ENCODE measurements around the gene EME1.
"Not testable (repeated sequence)": the region's sequence is repeated elsewhere in the genome, so short reads cannot be mapped to it uniquely, and the experiment has no call there.

The EME1 gene

GRCh38 chr17:50396261-50397110 lies 23.5 kb downstream of the EME1 start:
- no peak for DNase-seq

- peak; percentile 46 for DNase-seq
These were observed 24.3 kb downstream of the EME1 start, which contains the start of gene LRRC59 for GRCh38 chr17:50397111-50397918. LRRC59 (minus strand) TSS chr17:50397523; CDS start chr17:50397317, 206 bp downstream.

GRCh38 chr17:50397919-50398285 lies 24.9 kb downstream of the EME1 start:
- no peak for DNase-seq

GRCh38 chr17:50398672-50399071 lies 25.6 kb downstream of the EME1 start:
- not testable (repeated sequence) for DNase-seq

GRCh38 chr17:50399591-50399990 lies 26.6 kb downstream of the EME1 start:
- DNase-seq, result not testable (repeated sequence)

- not testable (repeated sequence) for DNase-seq
These were observed 32.3 kb downstream of the EME1 start for GRCh38 chr17:50405351-50405750.

GRCh38 chr17:50406578-50406977 lies 33.5 kb downstream of the EME1 start:
- no peak for DNase-seq

- DNase-seq, result no peak
These were observed 34.9 kb downstream of the EME1 start for GRCh38 chr17:50407921-50408320.

GRCh38 chr17:50412188-50412732 lies 39.2 kb downstream of the EME1 start:
- no peak for DNase-seq

GRCh38 chr17:50414808-50415207 lies 41.8 kb downstream of the EME1 start:
- DNase-seq, result no peak

GRCh38 chr17:50419577-50419976 lies 46.5 kb downstream of the EME1 start:
- DNase-seq, result not testable (repeated sequence)

- DNase-seq, result no peak
These were observed 47.5 kb downstream of the EME1 start for GRCh38 chr17:50420419-50421112.

- no peak for DNase-seq
These were observed 48.5 kb downstream of the EME1 start for GRCh38 chr17:50421308-50422051.

GRCh38 chr17:50422738-50423137 lies 49.7 kb downstream of the EME1 start:
- DNase-seq, result no peak

GRCh38 chr17:50423553-50424159 lies 50.6 kb downstream of the EME1 start:
- DNase-seq, result peak; percentile 66

- no peak for DNase-seq
These were observed 51.4 kb downstream of the EME1 start for GRCh38 chr17:50424246-50424995.

- no peak for DNase-seq
These were observed 52.1 kb downstream of the EME1 start for GRCh38 chr17:50424996-50425681.

- no peak for DNase-seq
These were observed 52.8 kb downstream of the EME1 start, which contains the start of gene ACSF2 for GRCh38 chr17:50425682-50426471. ACSF2 (plus strand) TSS chr17:50426218; CDS start chr17:50426262, 44 bp downstream.

- DNase-seq, result no peak
These were observed 53.4 kb downstream of the EME1 start for GRCh38 chr17:50426472-50426782.
